ENCODE measurements around the gene ABLIM2.

ABLIM2 gene

DNA sequence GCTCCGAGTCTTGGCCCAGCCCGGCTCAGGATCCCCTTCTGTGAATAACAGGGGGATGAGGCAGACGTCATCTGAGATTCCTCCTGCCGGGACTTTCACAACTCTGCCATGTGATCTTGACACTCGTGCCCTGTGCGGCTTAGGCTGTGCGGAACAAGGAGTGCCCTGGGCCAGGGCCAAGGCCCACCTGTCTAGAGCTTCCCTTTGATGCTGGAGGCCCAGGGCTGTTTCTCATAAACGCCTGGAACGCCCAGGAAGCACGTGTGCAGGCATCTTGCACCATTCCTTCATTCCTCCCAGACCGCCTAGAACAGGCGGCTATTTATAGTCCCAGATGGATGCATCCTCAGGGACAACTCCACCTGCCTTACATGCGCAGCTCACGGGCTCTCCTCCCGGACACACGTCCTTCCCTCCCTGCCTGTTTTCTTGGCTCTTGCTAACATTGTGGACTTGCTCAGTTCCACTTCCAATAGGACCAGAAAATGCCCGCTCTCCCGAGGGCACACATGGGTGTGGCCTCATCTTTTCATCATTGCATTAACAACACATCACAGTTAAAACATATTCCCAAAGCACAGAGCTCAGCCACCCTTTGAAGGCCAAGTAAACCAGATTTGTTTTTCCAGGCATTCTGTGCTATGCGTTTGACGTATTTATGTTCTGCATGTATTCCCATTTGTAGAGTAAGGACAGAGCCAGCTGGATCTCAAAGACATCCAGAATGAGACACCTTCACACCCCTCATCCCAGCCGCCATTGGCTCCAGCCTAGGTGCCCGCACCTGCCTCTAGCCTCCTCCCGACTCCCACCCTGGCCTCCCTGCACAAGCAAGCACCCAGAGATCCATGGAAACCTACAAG lies 57.2 kb downstream of the ABLIM2 start:
- no peak for DNase-seq

DNA sequence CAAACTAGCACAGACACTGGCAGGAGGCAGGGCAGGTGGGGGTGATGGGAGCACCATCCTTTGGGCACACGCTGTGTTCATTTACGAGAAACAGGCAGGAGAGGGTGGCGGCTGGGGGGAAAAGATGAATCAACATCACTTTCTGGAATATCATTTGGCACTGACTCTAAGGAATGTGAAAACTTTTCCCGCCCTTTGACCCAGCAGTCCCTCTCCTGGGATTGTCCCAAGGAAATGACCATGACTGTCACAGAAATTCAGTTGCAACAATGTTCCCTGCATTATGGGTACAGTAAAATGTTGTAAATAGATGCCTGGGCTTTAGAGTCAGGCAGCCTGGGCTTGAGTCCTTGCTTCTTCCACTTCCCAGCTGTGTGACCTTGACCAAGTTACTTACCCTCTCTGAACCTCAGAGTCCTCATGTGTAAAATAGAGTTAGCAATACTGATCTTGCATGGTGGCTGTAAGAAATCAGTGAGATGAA lies 58.6 kb downstream of the ABLIM2 start:
- DNase-seq = no peak

- DNase-seq = no peak
These were observed 60.1 kb downstream of the ABLIM2 start for GRCh38 chr4:8098506-8098905.

GRCh38 chr4:8097721-8098345 lies 60.8 kb downstream of the ABLIM2 start:
- no peak for DNase-seq

DNA sequence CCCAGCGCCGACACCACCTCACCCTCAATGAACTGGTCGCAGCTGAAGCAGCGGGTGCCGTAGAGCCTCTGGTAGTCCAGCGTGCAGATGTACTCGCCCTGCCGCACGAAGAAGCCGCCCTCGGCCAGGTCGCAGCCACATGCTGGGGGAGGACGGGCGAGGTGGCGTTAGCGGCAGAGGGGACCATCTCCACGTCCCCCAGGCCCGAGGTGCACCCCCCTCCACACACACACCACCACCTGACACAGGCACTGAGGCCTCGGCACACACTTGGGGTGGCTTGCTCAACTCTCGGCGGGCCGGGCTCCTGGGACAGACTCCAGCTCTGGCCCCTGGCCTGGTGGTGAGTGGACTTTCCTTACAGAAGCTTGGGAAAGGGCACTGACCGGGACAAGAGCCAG lies 61.5 kb downstream of the ABLIM2 start:
- no peak for DNase-seq

- no peak for DNase-seq
These were observed 61.9 kb downstream of the ABLIM2 start for GRCh38 chr4:8096690-8097061.

DNA sequence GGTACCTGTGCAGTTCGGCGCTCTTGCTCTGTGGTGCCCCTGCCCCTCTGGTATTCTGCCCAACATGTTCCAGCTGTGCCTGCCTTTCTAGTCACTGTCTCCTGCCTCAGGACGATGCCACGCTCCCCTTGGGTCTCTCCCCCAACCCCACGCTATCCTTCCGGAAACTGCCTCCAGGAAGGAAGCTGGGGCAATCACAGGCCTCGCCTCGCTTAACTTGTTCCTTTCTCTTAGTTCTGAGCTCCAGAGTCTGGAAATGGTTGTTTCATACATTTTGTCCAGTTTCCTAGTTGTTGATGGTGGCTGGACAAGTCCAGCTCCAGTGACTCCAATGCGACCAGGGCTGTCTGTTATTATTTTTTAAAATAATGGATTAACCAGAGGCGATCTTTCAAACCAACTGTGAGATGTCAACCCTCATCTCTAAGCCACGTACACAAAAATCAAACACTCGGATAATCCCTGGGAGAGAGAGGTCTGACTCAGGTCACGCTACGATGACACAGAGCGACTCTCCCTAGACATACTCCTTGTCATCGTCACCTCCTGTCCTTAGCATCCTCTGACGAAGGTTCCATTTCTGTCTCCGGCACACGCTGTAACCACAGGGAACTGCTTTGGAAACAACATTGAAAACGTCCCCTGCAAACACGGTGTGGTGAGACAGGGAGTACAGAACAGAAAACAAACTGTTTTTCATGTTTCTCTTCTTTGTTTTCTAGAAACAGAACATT lies 62.5 kb downstream of the ABLIM2 start:
- DNase-seq = no peak

- DNase-seq = no peak
These were observed 64.9 kb downstream of the ABLIM2 start for GRCh38 chr4:8093587-8094274.

- DNase-seq = no peak
These were observed 66.3 kb downstream of the ABLIM2 start for GRCh38 chr4:8092282-8092681.

DNA sequence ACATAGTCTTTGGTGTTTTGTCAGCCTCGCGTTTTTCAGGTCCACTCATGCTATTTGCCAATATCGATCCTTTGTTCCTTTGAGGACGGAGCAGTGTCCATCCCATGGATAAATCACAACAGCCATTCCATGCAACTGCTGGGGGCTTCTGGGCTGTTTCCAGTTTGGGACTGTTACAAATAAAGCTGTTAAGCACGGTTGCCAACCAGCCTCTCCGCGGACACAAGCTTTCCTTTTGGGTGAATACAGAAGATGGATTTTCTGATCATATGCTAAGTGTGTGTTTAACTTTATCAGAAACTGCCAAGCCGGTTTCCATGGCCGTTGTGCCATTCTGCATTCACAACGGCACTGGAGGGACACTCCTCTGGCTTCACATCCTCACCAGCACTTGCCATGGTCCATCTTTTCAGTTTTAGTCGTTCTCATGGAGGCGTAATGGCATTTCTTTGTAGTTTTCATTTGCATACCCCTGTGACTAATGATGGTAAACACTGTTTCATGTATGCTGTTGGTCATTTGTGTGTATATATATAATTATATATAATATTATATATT lies 67.8 kb downstream of the ABLIM2 start:
- no peak for DNase-seq

- no peak for DNase-seq
These were observed 68.3 kb downstream of the ABLIM2 start for GRCh38 chr4:8090312-8090711.

- DNase-seq = no peak
These were observed 68.8 kb downstream of the ABLIM2 start for GRCh38 chr4:8089862-8090261.

- DNase-seq = no peak
These were observed 69.6 kb downstream of the ABLIM2 start for GRCh38 chr4:8088966-8089491.

GRCh38 chr4:8087921-8088495 lies 70.6 kb downstream of the ABLIM2 start:
- no peak for DNase-seq

GRCh38 chr4:8086783-8087445 lies 71.7 kb downstream of the ABLIM2 start:
- DNase-seq = no peak

GRCh38 chr4:8085491-8086117 lies 73.0 kb downstream of the ABLIM2 start:
- DNase-seq = no peak

- DNase-seq = no peak
These were observed 73.7 kb downstream of the ABLIM2 start for GRCh38 chr4:8084712-8085490.

DNA sequence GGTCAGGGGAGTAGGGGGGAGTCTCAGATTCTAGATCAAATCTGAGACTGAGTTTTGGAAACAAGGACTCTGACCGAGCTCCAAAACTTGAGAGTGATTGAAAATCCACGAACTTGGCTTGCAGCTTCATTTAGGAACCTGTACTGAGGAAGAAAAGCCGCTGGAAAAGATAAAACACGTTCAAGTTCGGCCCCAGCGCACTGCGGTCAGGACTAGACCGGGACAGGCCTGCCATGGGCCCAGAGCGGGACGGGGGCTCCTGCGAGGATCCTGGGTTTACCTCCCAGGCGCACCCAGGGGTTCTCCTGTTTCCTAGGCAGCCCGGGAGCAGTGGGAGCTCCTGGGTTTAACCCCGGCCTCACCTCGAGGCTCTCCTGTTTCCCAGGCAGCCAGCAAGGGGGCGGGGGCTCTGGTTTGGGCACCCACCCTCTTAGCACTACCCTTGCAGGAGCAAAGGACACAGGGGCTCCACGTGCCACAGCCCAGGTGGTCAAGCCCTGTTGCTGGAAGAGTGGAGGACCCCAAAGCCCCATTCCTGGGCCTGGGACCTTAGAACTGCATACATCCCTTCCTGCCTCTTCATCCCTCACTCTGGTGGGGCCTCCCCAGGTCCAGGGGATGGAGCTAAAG lies 74.5 kb downstream of the ABLIM2 start:
- DNase-seq = no peak

DNA sequence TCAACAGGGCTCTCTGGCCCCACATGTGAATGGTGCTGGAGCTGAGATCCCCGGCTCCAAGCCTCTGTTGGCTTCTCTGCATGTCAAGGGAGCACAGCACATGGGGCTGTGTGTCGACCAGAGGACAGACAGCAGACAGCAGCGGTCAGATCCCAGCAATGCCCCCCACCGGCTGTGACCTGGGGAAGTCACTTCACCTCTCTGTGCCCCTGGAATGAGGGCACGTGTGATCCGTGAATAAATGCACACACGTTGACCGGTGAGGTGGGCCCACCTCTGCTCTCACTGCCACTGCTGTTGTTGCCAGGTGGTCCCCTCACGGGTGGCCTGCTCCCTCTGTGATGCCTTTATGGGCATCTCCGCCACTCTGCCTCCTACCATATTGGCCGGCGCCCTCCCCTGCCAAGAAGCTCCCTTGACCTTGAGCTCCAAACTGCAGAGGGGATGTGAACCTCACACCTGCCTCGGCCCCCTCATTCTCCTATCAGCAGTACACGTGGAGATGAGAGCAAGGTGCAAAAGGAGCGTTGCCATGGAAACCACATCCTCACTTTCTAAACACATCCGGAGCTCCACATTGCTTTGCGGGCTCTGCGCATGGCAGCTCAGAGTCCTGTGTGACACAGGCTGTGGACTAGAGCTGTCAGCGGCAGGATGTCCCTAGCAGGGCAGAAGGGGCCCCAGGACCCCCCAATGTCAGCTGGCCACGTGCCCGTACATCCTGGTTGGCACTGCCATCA lies 75.4 kb downstream of the ABLIM2 start:
- no peak for DNase-seq
